ENCODE data around the gene NUTM2F.
"Not testable (repeated sequence)": the region's sequence is repeated elsewhere in the genome, so short reads cannot be mapped to it uniquely, and the experiment has no call there.

The NUTM2F gene, protein sequence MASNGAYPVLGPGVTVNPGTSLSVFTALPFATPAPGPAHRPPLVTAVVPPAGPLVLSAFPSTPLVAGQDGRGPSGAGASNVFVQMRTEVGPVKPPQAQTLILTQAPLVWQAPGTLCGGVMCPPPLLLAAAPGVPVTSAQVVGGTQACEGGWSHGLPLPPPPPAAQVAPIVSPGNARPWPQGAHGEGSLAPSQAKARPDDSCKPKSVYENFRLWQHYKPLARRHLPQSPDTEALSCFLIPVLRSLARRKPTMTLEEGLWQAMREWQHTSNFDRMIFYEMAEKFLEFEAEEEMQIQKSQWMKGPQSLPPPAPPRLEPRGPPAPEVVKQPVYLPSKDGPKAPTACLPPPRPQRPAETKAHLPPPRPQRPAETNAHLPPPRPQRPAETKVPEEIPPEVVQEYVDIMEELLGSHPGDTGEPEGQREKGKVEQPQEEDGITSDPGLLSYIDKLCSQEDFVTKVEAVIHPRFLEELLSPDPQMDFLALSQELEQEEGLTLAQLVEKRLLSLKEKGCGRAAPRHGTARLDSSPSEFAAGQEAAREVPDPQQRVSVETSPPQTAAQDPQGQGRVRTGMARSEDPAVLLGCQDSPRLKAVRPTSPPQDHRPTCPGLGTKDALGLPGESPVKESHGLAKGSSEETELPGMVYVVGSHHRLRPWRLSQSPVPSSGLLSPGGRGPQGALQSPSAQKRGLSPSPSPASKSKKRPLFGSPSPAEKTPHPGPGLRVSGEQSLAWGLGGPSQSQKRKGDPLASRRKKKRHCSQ

GRCh38 chr9:94328544-94328943 lies at the start of gene NUTM2F:
NUTM2F (minus strand) TSS chr9:94328644; CDS start chr9:94328623, 21 bp downstream.
- DNase-seq (ENCODE audit: low read depth); H3K4me3 ChIP-seq (ENCODE audit: control insufficient read depth, low read depth, low read length): not testable (repeated sequence)

DNA sequence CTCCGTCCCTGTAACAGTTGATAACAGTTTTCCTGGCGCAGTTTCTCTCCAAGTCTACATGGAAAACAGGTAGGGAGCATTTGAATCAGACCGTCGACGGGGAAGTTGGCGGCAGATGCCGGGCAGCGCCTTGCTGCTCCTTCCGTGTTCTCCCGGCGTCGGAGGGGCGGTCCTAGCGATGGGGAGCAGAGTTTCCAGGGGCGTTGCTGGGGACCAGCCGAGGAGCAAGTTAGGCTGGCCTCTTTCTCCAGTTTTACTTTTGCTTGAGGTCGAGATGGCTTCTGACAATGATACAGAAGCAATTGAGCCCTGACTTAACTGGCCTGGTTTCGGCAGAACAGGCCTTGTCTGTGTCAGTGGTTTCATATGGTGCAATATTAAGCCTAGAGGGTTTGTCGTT lies 46.8 kb upstream of the NUTM2F start:
- H3K4me3 ChIP-seq (ENCODE audit: control insufficient read depth, low read depth, low read length) = peak overlapping the region; percentile 47

GRCh38 chr9:94374176-94375056 lies 46.0 kb upstream of the NUTM2F start:
- peak; percentile 81 for DNase-seq (ENCODE audit: low read depth)
- H3K4me3 ChIP-seq (ENCODE audit: control insufficient read depth, low read depth, low read length) = peak overlapping the region; percentile 53

More for the DNA sequence above, 46.8 kb upstream of the NUTM2F start:
- peak; percentile 8 for DNase-seq (ENCODE audit: low read depth)

- peak overlapping the region; percentile 53 for H3K4me3 ChIP-seq (ENCODE audit: control insufficient read depth, low read depth, low read length)
- DNase-seq (ENCODE audit: low read depth) = not testable (repeated sequence)
Observed at GRCh38 chr9:94373779-94374175, 45.3 kb upstream of the NUTM2F start.

GRCh38 chr9:94370266-94370665 lies 41.8 kb upstream of the NUTM2F start:
- not testable (repeated sequence) for DNase-seq (ENCODE audit: low read depth); H3K4me3 ChIP-seq (ENCODE audit: control insufficient read depth, low read depth, low read length)

- not testable (repeated sequence) for DNase-seq (ENCODE audit: low read depth); H3K4me3 ChIP-seq (ENCODE audit: control insufficient read depth, low read depth, low read length)
Observed at GRCh38 chr9:94364093-94364614, 35.7 kb upstream of the NUTM2F start.

DNA sequence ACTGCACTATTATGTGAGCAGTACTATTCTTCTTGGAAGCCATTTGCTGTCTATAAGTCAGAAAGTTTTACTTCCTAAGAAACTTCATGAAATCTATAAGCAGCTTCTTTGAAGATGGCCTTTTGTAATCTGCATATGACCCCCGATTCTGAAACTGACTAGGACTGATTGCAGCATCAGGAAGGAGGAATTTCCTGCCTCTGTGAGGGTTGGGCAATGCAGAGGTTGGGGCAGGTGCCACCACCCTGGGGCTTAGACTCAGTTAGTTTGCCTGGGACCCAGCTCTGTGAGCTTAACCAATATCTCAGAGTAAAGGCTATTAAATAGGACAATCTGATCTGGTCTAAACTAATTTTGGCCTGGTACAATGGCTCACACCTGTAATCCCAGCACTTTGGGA lies 28.7 kb upstream of the NUTM2F start:
- DNase-seq (ENCODE audit: low read depth); H3K4me3 ChIP-seq (ENCODE audit: control insufficient read depth, low read depth, low read length): not testable (repeated sequence)

GRCh38 chr9:94351901-94352723 lies 23.7 kb upstream of the NUTM2F start:
- H3K4me3 ChIP-seq (ENCODE audit: control insufficient read depth, low read depth, low read length); DNase-seq (ENCODE audit: low read depth): not testable (repeated sequence)

DNA sequence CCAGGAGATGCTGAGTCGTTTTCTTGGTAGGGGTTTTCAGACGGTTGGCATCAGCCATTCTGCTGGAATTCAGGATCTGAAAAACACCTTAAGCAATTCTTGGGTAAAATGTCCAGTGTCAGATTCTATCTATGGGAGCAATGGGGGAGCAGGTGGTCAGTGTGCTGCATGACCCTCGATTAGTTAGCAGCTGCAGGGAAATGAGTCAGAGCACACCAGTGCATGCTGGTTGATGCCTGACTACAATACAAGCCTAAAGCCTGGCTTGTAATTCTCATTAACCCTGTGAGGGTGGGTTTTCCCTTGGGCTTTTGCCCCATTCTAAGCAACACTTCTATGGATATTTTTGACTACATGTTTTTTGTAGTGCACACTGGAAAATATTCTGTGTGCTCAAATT lies 20.3 kb upstream of the NUTM2F start:
- H3K4me3 ChIP-seq (ENCODE audit: control insufficient read depth, low read depth, low read length); DNase-seq (ENCODE audit: low read depth): not testable (repeated sequence)

DNA sequence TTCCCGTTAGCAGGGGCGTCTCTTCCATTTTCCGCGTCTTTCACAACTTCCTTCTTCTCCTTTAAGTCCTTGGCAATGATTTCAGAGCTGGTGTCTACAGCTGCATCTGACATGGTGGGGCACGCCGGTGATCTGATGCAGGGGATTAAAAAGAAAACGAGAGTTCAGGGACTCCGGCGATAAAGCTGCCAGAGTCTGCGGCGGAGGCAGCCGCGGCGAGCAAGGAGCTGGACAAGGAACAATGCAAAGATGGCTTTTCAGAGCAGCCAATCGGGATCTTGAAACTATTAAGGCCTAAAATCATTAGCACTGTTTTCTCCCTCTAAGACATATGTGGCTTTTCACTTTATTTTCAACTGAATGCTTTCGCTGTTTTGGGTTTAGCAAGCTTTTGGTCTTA lies 19.0 kb upstream of the NUTM2F start:
- DNase-seq (ENCODE audit: low read depth); H3K4me3 ChIP-seq (ENCODE audit: control insufficient read depth, low read depth, low read length): not testable (repeated sequence)

- not testable (repeated sequence) for DNase-seq (ENCODE audit: low read depth); H3K4me3 ChIP-seq (ENCODE audit: control insufficient read depth, low read depth, low read length)
Observed at GRCh38 chr9:94341703-94342102, 13.3 kb upstream of the NUTM2F start.

- DNase-seq (ENCODE audit: low read depth); H3K4me3 ChIP-seq (ENCODE audit: control insufficient read depth, low read depth, low read length): not testable (repeated sequence)
Observed at GRCh38 chr9:94340750-94341149, 12.3 kb upstream of the NUTM2F start.

DNA sequence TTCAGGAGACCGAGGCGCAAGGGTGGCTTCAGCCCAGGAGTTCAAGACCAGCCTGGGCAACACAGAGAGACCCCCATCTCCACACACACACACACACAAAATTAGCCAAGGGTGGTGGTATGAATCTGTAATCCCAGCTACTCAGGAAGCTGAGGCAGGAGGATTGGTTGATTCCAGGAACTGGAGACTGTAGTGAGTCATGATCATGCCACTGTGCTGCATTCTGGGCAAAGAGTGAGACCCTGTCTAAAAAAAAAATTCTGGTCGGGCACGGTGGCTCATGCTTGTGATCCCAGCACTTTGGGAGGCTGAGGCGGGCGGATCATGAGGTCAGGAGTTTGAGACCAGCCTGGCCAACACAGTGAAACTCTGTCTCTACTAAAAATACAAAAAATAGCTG lies 11.2 kb upstream of the NUTM2F start:
- not testable (repeated sequence) for DNase-seq (ENCODE audit: low read depth); H3K4me3 ChIP-seq (ENCODE audit: control insufficient read depth, low read depth, low read length)

DNA sequence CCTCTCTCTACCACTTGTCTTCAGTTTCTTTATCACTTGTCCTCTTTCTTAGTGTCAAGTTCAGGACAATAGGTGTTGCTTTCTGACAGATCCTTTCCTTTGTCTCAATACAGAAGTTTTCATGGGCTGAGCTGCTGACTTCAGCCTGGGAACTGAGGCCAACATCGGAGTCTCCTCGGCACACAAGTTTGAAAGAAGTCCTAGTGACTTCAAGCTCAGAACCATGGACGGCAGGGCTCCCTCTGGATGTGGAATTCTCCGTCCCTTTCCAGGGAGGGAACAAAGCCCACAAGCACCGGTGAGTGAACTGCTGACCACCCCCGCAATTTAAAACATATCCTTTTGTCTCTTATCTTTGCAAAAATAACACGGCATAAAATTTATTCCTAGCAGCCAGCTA lies 10.3 kb upstream of the NUTM2F start:
- DNase-seq (ENCODE audit: low read depth); H3K4me3 ChIP-seq (ENCODE audit: control insufficient read depth, low read depth, low read length): not testable (repeated sequence)

- DNase-seq (ENCODE audit: low read depth); H3K4me3 ChIP-seq (ENCODE audit: control insufficient read depth, low read depth, low read length): not testable (repeated sequence)
Observed at GRCh38 chr9:94336445-94336844, 8.0 kb upstream of the NUTM2F start.

DNA sequence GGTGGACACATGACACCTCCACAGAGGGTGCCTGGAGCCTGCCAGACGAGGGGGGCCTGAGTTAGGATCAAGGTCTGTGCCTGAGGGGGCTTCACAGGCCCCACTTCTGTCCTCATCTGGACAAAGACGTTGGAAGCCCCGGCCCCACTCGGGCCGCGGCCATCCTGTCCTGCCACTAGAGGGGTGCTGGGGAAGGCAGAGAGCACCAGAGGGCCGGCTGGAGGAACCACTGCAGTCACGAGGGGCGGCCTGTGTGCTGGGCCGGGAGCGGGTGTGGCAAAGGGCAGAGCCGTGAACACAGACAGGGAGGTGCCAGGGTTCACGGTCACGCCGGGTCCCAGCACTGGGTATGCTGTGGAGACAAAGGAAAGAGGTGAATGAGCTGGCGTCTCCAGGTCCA lies 2.9 kb downstream of the NUTM2F start:
- not testable (repeated sequence) for DNase-seq (ENCODE audit: low read depth); H3K4me3 ChIP-seq (ENCODE audit: control insufficient read depth, low read depth, low read length)

GRCh38 chr9:94323153-94323798 lies 5.2 kb downstream of the NUTM2F start:
- H3K4me3 ChIP-seq (ENCODE audit: control insufficient read depth, low read depth, low read length); DNase-seq (ENCODE audit: low read depth): not testable (repeated sequence)

All from fibroblast of mammary gland (primary cell).